Measurements from ENCODE around the gene PIKFYVE.

PIKFYVE gene

DNA sequence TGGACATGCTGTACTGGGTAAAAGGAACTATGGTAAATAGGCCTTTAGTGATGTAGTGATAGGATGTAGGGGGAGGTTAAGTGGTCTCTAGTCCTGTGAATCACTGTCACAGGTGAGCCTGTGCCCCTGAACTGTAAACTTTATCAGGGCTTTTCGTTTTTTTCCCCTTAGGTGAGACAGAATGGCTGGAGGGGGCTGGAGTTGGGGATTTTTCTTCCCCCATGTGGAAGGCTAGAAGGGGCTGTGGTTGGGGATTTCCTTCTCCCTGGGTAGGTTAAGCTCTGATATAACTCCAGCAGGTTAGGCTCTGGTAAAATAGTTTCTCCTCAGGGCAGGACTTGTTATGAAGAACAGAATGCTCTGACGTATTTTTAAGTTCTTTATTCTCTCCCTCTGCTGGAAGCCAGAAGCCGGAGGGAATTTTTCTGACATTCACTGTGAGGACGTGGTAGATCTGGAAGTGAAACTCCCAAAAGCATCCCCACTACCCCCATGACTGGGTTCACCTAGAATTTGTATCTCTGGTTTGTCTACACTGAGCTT is 28.5 kb downstream of the PIKFYVE start:
- DNase-seq (ENCODE audit: low read depth, low spot score): no peak
- no peak overlapping the region for H3K4me3 ChIP-seq (ENCODE audit: low read length)

DNA sequence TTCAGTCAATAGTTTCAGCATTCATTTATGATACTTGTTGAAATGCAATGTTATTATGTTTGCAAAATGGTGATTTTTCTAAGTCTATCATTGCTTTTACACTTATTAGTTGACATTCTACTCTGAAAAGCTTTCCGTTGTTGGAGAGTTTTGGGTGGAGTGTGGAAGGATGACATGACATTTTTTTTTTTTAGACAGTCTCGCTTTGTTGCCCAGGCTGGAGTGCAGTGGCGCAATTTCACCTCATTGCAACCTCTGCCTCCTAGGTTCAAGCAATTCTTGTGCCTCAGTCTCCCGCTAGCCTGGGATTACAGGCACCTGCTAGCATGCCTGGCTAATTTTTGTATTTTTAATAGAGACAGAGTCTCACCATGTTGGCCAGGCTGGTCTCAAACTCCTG is 29.8 kb downstream of the PIKFYVE start:
- no peak overlapping the region for H3K4me3 ChIP-seq (ENCODE audit: low read length)
- DNase-seq (ENCODE audit: low read depth, low spot score): no peak

DNA sequence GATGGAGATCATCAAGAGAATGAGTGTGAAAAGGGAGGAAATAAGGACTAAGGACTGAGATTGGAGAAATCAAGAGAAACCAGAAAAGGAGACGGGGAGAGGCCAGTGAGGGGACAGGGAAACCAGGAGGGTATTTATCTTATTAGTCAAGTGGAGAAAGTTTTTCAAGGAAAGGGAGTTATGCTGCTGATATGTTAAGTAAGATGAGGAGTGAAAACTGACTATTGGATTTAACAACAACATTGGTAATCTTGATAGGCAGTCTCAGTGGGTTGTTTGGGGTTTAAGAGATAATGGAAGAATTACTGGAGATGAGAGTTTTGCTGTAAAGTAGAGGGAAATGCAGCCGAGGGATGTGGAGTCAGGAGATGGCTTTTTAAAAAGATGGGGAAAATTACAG is 30.6 kb downstream of the PIKFYVE start:
- H3K4me3 ChIP-seq (ENCODE audit: low read length): no peak overlapping the region
- DNase-seq (ENCODE audit: low read depth, low spot score): no peak

DNA sequence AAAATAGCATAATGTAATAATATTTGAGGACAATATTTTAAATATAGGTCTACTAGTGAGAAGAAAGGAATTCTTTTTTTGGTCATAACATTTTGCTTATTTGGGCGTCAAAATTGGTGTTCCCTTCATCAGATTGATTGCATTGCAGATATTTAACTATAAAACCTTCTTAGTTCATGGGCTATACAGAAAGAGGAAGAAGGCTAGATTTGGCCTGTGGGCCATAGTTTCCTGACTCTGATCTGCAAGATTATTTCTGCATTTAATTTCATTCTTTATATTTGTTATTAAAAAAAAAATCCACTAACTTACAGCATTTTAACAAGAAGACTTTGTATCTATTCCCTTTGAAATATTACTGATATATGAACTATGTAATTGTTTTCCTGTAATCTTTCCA is 31.9 kb downstream of the PIKFYVE start:
- no peak for DNase-seq (ENCODE audit: low read depth, low spot score)

GRCh38 chr2:208300847-208301618 is 35.0 kb downstream of the PIKFYVE start:
- H3K4me3 ChIP-seq (ENCODE audit: low read length): no peak overlapping the region
- no peak for DNase-seq (ENCODE audit: low read depth, low spot score)

More for the DNA sequence above, 31.9 kb downstream of the PIKFYVE start:
- H3K4me3 ChIP-seq (ENCODE audit: low read length): no peak overlapping the region

GRCh38 chr2:208304157-208304556 is 38.1 kb downstream of the PIKFYVE start:
- no peak for DNase-seq (ENCODE audit: low read depth, low spot score)
- H3K4me3 ChIP-seq (ENCODE audit: low read length): no peak overlapping the region

DNA sequence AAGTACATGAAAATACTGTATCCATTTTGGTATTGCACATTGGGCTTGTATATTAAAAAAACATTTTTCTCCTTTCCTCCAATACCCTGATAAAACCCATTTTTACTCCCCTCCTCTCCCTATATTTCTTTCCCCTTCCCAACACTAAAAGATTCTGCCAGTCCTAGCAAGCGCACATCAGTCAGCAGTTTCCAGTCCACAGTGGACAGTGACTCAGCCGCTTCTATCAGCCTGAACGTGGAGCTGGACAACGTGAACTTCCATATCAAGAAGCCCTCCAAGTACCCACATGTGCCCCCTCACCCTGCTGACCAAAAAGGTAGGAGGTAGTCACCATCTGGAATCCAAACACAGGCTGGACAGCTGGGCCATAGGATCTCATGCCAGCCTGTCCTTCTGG is 38.6 kb downstream of the PIKFYVE start:
- DNase-seq (ENCODE audit: low read depth, low spot score): no peak
- H3K4me3 ChIP-seq (ENCODE audit: low read length): no peak overlapping the region

DNA sequence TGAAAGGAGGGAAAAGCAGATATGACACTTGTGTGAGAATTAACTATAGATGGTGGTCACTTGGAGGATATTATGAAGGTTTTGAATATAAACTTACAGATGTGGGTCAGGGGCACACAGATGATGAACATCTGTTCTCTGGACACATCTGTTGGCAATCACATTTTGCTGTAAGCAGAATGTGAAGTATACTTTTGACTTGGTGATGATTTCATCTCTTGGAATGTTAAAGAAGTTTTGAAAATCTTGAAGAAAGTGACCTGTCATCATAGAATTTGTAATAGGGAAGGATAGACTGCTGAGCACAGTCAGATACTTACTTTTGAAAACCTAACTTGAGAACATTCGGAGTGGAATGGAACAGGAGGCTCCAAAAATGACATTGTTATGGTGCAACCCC is 40.2 kb downstream of the PIKFYVE start:
- no peak overlapping the region for H3K4me3 ChIP-seq (ENCODE audit: low read length)
- no peak for DNase-seq (ENCODE audit: low read depth, low spot score)

GRCh38 chr2:208311321-208311720 is 45.3 kb downstream of the PIKFYVE start:
- DNase-seq (ENCODE audit: low read depth, low spot score): no peak
- H3K4me3 ChIP-seq (ENCODE audit: low read length): no peak overlapping the region

DNA sequence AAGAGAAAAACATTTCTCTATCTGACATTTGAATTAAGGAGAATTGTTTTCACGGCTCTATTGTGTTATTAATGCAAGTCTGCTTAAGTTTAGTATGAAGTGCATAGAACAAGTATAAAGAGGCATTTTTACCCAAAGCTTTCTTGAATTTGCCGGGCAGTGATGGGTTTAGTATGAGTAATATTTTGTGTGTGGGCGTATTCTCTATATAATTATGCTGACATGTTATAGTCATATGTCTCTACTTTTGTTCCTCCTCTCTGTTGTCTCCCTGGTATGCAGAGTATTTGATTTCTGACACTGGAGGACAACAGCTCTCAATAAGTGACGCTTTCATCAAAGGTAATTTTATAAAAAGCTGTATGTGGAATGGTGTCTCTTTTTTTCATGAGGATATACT is 45.9 kb downstream of the PIKFYVE start:
- DNase-seq (ENCODE audit: low read depth, low spot score): no peak

GRCh38 chr2:208315081-208315788 is 49.2 kb downstream of the PIKFYVE start:
- no peak for DNase-seq (ENCODE audit: low read depth, low spot score)
- H3K4me3 ChIP-seq (ENCODE audit: low read length): no peak overlapping the region

More for the DNA sequence above, 45.9 kb downstream of the PIKFYVE start:
- H3K4me3 ChIP-seq (ENCODE audit: low read length): no peak overlapping the region

GRCh38 chr2:208318127-208318526 is 52.1 kb downstream of the PIKFYVE start:
- DNase-seq (ENCODE audit: low read depth, low spot score): no peak
- no peak overlapping the region for H3K4me3 ChIP-seq (ENCODE audit: low read length)

DNA sequence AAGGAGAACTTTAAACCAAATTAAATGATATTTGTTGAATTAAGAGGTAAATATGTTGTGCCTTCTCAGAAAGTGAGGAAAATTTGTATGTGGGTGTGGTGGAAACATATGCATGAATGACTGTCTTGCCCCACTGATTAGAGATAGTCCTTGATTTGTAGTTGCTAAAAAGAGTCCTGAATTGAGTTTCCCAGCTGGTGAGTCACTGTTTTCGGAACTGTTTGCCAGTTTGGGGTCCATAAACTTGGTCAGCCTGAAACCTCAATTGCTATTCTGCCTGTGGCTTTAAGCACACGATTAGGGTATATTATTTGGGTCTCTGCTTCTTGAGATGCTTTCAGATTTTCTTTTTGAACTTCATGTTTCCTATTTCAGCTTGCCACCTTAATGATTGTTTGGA is 53.3 kb downstream of the PIKFYVE start:
- no peak for DNase-seq (ENCODE audit: low read depth, low spot score)
- H3K4me3 ChIP-seq (ENCODE audit: low read length): no peak overlapping the region

DNA sequence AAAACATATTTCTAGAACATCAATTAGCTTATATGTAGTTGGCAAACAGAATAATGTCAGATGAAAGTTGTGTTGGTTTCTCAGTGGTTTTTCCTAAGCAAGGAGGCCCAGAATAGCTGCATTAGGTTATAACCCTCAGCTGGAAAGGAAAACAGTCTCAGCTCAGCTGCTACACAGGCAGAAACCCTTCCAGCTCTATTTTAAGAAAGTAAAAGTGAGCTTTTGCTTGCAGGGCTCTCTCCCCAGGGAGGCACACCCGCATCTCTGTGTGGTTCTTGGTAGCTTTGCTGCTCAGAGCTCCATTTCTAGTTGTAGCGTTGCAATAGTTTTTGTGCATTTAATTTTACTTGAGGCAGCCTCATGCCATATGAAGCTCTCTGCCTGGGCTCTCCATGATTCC is 54.6 kb downstream of the PIKFYVE start:
- no peak overlapping the region for H3K4me3 ChIP-seq (ENCODE audit: low read length)
- DNase-seq (ENCODE audit: low read depth, low spot score): no peak

DNA sequence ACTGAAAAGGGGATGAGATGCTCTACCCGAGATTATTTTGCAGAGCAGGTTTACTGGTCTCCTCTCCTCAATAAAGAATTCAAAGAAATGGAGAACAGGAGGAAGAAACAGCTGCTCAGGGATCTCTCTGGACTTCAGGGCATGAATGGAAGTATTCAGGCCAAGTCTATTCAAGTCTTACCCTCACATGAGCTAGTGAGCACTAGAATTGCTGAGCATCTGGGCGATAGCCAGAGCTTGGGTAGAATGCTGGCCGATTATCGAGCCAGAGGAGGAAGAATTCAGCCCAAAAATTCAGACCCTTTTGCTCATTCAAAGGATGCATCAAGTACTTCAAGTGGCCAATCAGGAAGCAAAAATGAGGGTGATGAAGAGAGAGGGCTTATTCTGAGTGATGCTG is 60.0 kb downstream of the PIKFYVE start:
- no peak for DNase-seq (ENCODE audit: low read depth, low spot score)
- H3K4me3 ChIP-seq (ENCODE audit: low read length): no peak overlapping the region

DNA sequence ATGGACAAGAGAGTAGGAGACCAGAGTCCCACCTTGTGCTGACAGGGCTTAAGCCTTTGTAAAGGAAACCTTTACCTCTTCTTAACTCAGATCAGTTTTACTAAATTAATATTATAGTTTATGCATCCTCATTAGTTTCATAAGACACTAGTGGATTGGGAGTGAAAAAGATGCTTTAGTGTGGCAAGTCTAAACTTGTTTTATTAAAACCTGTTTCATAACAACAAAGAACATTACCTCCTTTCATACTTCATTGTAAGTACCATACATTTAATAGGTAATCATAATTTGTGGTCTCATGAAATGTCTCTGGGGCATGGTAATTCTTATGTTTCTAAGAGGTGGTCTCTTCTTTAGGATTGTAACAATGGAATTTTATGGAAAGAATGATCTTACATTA is 63.4 kb downstream of the PIKFYVE start:
- no peak for DNase-seq (ENCODE audit: low read depth, low spot score)
- no peak overlapping the region for H3K4me3 ChIP-seq (ENCODE audit: low read length)

GRCh38 chr2:208334230-208334629 is 68.2 kb downstream of the PIKFYVE start:
- no peak overlapping the region for H3K4me3 ChIP-seq (ENCODE audit: low read length)
- DNase-seq (ENCODE audit: low read depth, low spot score): no peak

DNA sequence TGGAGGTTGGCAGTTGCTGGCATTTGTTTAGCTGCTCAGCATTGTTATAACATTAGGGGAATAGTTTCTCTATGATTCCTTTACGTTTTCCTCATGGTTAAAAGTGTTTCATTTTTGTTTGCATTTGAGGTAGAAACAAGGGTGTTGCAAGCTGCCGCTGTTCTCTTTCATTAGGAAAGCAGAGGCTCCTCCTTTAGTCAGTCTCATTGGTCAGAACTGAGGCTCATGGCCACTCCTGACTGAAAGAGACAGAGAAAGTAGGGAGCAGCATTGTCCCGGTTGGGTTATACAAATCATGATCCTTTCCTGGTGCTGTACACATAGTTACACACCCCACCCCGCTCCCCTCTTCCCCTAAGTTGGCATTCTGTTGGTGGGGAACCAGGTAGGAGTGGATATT is 80.7 kb downstream of the PIKFYVE start:
- no peak overlapping the region for H3K4me3 ChIP-seq (ENCODE audit: low read length)
- no peak for DNase-seq (ENCODE audit: low read depth, low spot score)

DNA sequence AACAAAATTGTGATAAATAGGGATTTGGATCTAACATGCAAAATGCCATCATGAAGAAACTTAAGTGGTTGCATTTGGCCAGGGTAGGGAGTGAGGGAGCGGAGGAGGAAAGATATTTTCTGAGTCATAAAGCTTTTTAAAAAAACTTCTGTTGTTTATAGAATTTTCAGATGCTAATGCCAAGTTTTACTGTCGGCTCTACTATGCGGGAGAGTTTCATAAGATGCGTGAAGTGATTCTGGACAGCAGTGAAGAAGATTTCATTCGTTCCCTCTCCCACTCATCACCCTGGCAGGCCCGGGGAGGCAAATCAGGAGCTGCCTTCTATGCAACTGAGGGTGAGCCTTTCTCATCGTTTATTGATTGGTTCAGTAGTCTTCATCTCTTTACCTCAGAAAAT is 84.6 kb downstream of the PIKFYVE start:
- H3K4me3 ChIP-seq (ENCODE audit: low read length): no peak overlapping the region
- DNase-seq (ENCODE audit: low read depth, low spot score): no peak

Measured in Jurkat, Clone E6-1 (cell line).